Thoracic aorta (tissue), 2 donors: ENCODE measurements around the gene AGAP6. TPM values are rescaled to one million over a fixed set of nuclear protein-coding genes. Genes with fewer than 3 reads are reported as not detected.
A peak's percentile ranks its signal among the peaks of the same experiment; 100 is the strongest.
"Not testable (repeated sequence)": the region's sequence is repeated elsewhere in the genome, so short reads cannot be mapped to it uniquely, and the experiment has no call there.

Experiments used
- ATAC-seq: fragments of 150-250 bp; one replicate; pipeline ENCODE4 v1.8.0; 2017; ENCODE audit warnings: low read depth; ENCODE audit not compliant: insufficient number of reproducible peaks, low FRiP score
- DNase-seq: peaks from one replicate; pipeline ENCODE4 v3.0.0-alpha.2; 2020; ENCODE audit warnings: low spot score
- H3K27ac ChIP-seq, 2 donors: fragments of 200-600 bp; sonication (generic); 1 replicate in 1 of 2; 2 replicates in 1 of 2; pipeline ENCODE4 v1.5.1; 2016; ENCODE audit warnings: mild to moderate bottlenecking in 2 of 2, moderate library complexity in 2 of 2
- H3K27me3 ChIP-seq: fragments of 200-600 bp; sonication (generic); replicated peaks from 2 replicates; pipeline ENCODE4 v1.6.0; 2016; ENCODE audit warnings: mild to moderate bottlenecking; ENCODE audit not compliant: insufficient read depth
- H3K36me3 ChIP-seq: fragments of 200-600 bp; sonication (generic); one replicate; pipeline ENCODE4 v1.5.1; 2016
- H3K4me1 ChIP-seq, 2 donors: fragments of 200-600 bp; sonication (generic); 1 replicate in 1 of 2; 2 replicates in 1 of 2; pipeline versions ENCODE4 v1.5.1 to v1.6.0; 2016; ENCODE audit warnings: low read depth in 2 of 2, mild to moderate bottlenecking in 1 of 2; ENCODE audit not compliant: control insufficient read depth in 1 of 2
- H3K4me3 ChIP-seq: fragments of 200-600 bp; sonication (generic); 2 replicates; pipeline ENCODE4 v1.5.1; 2016; ENCODE audit warnings: mild to moderate bottlenecking
- H3K9me3 ChIP-seq: fragments of 200-600 bp; sonication (generic); 2 replicates; pipeline ENCODE4 v1.5.1; 2016
- total RNA-seq, 2 donors: library from RNA; depleted of rRNA; stranded (reverse); fragments of >200 nt; gene quantifications; one replicate each; pipeline versions ENCODE4 v1.1.0 to v1.2.3, GENCODE V29; 2016

The AGAP6 gene
- total RNA-seq, result 10 to 100 TPM; 18.8 to 26.9 TPM

- H3K27ac ChIP-seq, H3K9me3 ChIP-seq, DNase-seq, ATAC-seq, H3K4me3 ChIP-seq, H3K4me1 ChIP-seq, H3K36me3 ChIP-seq, H3K27me3 ChIP-seq: not testable (repeated sequence)
Observed at GRCh38 chr10:49988376-49988775, at the start of gene AGAP6. Gene AGAP6 (plus strand): TSS chr10:49988406. CDS start chr10:49988716, 310 bp downstream.

- Histone ChIP-seq H3K4me3 (peak within 1 kb of the TSS; percentile 84), H3K27ac (peak within 1 kb of the TSS; percentile 30 to 60), H3K4me1 (peaks cover 12 to 21% of the 10 kb centered on the region in 2 donors)
- H3K27me3 ChIP-seq, H3K9me3 ChIP-seq, H3K36me3 ChIP-seq: not testable (repeated sequence)
- DNase-seq (peak; percentile 22), ATAC-seq (peak; percentile 58)
Observed at GRCh38 chr10:49941447-49942338, 46.5 kb upstream of the AGAP6 start, which contains the start of the genes PARG and TIMM23B. Gene PARG (minus strand): TSS chr10:49942027. CDS start chr10:49941725, 302 bp downstream. Gene TIMM23B (plus strand): TSS chr10:49942053. CDS start chr10:49942195, 142 bp downstream.

GRCh38 chr10:49942339-49942705 is 45.9 kb upstream of the AGAP6 start:
- Histone ChIP-seq H3K4me3 (peak overlapping the region; percentile 84), H3K27ac (peak overlapping the region; percentile 30 to 60), H3K4me1 (peaks cover 12 to 21% of the 10 kb centered on the region in 2 donors)
- ATAC-seq, H3K9me3 ChIP-seq, H3K27me3 ChIP-seq, DNase-seq, H3K36me3 ChIP-seq: not testable (repeated sequence)

GRCh38 chr10:49943607-49944006 is 44.6 kb upstream of the AGAP6 start:
- H3K4me3 ChIP-seq, result not testable (repeated sequence)

GRCh38 chr10:49948142-49948541 is 40.1 kb upstream of the AGAP6 start:
- not testable (repeated sequence) for DNase-seq, H3K36me3 ChIP-seq, H3K9me3 ChIP-seq, H3K4me1 ChIP-seq, H3K27ac ChIP-seq, H3K4me3 ChIP-seq, H3K27me3 ChIP-seq, ATAC-seq

More at GRCh38 chr10:49943607-49944006, 44.6 kb upstream of the AGAP6 start:
- H3K9me3 ChIP-seq, DNase-seq, H3K27me3 ChIP-seq, H3K36me3 ChIP-seq, H3K27ac ChIP-seq, ATAC-seq: not testable (repeated sequence)
- H3K4me1 ChIP-seq, result peaks cover 12 to 21% of the 10 kb centered on the region in 2 donors

GRCh38 chr10:49948737-49949136 is 39.5 kb upstream of the AGAP6 start:
- not testable (repeated sequence) for H3K4me3 ChIP-seq, H3K4me1 ChIP-seq, H3K27ac ChIP-seq, DNase-seq, H3K9me3 ChIP-seq, ATAC-seq, H3K36me3 ChIP-seq, H3K27me3 ChIP-seq

GRCh38 chr10:49952006-49952405 is 36.2 kb upstream of the AGAP6 start:
- H3K27me3 ChIP-seq, H3K4me3 ChIP-seq, ATAC-seq, DNase-seq, H3K9me3 ChIP-seq, H3K36me3 ChIP-seq, H3K4me1 ChIP-seq, H3K27ac ChIP-seq: not testable (repeated sequence)

GRCh38 chr10:49953122-49953521 is 35.1 kb upstream of the AGAP6 start:
- not testable (repeated sequence) for H3K27ac ChIP-seq, H3K9me3 ChIP-seq, H3K36me3 ChIP-seq, ATAC-seq, H3K4me1 ChIP-seq, H3K27me3 ChIP-seq, H3K4me3 ChIP-seq, DNase-seq

- not testable (repeated sequence) for H3K36me3 ChIP-seq, H3K27ac ChIP-seq, H3K4me1 ChIP-seq, ATAC-seq, H3K27me3 ChIP-seq, H3K9me3 ChIP-seq, DNase-seq, H3K4me3 ChIP-seq
Observed at GRCh38 chr10:49970331-49970857, 17.8 kb upstream of the AGAP6 start.

GRCh38 chr10:49971466-49971865 is 16.7 kb upstream of the AGAP6 start:
- not testable (repeated sequence) for H3K4me3 ChIP-seq, H3K9me3 ChIP-seq, H3K27me3 ChIP-seq, ATAC-seq, H3K27ac ChIP-seq, DNase-seq, H3K4me1 ChIP-seq, H3K36me3 ChIP-seq

GRCh38 chr10:49972094-49972493 is 16.1 kb upstream of the AGAP6 start:
- H3K27ac ChIP-seq, H3K4me1 ChIP-seq, H3K36me3 ChIP-seq, H3K27me3 ChIP-seq, DNase-seq, ATAC-seq, H3K4me3 ChIP-seq, H3K9me3 ChIP-seq: not testable (repeated sequence)

GRCh38 chr10:49977756-49978155 is 10.4 kb upstream of the AGAP6 start:
- H3K27me3 ChIP-seq, H3K4me3 ChIP-seq, ATAC-seq, H3K36me3 ChIP-seq, DNase-seq, H3K4me1 ChIP-seq, H3K27ac ChIP-seq, H3K9me3 ChIP-seq: not testable (repeated sequence)
